ENCODE data around the gene RGS6.

RGS6 gene

DNA sequence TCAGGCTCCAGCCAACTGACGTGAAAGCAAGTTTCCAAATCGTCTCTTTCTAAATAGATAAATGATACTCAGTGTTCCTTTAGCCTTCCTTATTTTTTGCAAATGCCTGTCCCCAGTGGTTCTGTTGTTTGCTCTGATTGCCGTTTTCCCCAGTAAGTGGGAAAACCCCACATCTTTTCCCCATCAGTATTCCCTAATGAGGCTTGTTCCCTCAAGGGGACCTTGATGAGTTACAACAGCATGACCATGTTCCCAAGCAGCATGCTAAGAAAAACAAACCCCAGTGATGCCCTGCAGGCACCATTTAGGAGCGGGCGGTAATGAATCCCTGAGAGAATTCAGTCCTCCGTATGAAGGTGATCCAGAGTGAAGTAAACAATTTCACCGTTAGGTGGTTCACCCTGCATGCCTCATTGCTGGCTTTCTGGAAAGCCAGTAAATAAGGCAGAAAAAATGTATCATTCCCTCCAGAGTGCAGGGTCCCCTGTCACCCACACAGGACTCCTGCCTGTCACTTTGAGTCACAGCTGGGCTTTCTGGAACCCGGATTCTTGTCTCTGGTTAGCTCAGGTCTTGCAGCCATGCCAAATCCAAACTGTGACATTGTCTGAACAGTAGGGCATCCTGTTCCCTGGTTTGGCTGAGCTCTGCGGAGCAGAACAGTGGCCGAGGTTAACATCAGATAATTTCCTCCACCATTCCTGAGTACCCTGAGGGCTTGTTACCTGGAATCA, 222.6 kb downstream of the RGS6 start:
- no peak for DNase-seq (ENCODE audit: low spot score)
- peak; percentile 95 for FAIRE-seq

DNA sequence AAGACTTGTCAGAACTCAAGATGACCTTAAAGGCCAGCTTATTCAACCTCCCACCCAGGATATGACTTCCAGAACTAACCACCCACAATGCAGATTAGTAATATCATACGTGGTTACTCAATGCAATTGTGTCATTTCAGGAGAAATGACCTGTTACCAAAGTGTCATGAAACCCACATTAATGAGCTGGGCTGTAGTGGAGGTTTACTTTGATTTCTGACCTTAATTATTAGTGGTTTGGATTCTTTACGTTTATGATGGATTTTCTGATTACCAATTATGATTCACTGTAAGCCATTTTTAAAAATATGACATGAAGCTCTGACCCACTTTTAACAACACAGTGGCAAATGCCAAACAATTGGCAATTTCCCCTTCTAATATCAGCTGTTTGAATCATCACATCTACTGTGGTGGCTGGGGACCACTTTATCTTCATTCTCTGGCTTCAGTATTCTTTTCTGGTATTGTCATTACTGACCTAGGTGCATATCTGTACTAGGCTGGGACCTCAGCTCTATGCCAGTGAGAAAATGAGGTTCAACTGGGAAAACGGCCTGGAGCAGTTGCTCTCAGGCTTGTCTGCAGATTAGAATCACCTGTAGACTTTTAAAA, 223.3 kb downstream of the RGS6 start:
- FAIRE-seq = no peak
- DNase-seq (ENCODE audit: low spot score) = no peak

DNA sequence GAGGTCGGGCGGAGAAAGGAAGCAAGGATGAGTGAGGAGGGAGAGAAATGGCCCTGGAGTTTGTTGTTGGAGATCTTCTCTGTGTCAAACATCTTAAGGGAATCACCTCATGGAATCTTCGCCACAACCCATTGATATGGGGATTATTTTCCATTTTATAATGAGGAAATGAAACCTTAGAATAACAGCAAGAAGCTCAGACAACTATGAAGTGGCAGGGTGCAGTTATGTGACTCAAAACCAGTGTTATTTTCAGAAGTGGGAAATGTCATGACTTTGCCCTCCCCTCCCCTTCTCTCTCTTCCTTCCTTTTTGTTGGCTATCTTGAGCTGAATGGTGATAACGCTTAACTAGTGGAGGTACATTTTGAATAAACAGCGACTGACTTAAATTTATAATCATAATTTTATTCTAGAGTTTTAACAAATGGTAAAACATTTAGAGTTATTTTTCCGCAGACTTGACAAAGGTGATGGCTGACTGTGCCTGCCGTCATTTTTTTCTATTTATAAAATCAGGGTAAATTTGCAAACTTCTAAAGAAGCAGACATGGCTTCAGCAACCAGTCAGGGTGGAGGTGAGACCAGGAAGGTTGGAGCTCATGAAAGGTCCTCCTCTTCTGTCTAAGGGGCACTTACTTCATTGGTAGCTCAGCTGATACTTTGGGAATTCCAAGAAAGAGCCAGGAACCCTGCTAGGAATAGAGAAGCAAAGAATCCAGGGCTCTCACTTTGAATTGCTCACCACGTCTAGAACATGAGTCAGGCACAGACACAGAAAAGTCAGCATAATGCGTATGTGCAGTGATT, 232.4 kb downstream of the RGS6 start:
- FAIRE-seq (peak; percentile 44), DNase-seq (ENCODE audit: low spot score) (no peak)

DNA sequence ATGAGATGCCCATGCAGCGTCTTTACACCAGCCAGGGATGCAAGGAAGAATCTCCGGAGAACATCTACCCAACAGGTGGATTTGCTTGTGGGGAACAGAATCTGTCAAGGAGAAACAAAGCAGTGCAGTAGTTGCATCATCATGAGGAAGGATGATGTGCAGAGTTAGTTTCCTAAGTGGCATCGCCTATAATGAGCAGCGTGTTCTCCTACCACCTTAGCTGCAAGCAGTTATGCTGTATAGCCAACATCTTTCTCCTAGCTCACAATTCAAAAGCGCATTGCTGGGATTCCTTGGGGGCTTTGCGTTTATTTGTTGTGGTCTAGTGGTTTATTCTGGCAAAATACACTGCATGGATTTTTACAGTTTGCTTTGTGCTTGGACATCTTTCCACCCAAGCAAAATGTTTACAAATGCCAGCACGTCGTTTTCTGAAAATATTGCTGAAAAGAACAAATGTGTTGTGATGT, 233.0 kb downstream of the RGS6 start:
- DNase-seq (ENCODE audit: low spot score) = no peak
- FAIRE-seq = peak; percentile 80

DNA sequence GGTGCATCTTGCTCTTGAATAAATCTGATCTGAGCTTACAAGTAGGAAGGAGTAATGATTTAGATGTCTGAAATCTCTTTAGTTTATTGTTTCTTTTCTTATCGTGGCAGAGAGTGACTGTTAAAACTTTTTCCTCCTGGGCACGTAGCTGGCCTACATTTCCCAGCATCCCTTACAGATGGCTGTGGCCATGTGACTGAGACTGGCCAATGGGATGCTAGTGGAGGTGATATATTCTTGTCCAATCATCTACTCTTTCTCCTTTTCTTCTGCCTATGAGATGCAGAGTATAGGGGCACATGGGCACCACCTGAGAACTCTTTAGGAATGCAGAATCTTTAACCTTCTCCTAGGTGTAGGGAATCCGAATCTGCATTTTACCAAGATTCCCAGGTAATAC, 237.3 kb downstream of the RGS6 start:
- FAIRE-seq = no peak
- no peak for DNase-seq (ENCODE audit: low spot score)

DNA sequence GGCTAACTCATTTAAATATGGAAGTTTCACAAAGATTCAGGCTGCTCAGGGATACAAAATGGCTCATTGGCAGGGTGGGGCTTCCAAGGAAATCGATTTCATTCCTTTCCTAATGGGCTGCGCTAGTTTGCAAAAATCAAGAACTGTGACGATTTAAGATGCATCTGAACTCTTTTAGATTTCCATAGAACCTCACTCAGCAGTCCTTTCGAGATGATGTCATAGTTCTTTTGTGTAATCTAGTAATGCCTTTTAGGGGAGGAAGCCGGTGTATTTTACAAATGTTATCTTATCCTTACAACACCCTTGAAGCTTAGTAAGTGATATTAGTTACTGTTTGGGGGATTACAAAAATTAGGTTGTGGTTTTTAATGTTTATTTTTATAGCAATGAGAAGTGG, 239.8 kb downstream of the RGS6 start:
- FAIRE-seq (no peak), DNase-seq (ENCODE audit: low spot score) (no peak)

DNA sequence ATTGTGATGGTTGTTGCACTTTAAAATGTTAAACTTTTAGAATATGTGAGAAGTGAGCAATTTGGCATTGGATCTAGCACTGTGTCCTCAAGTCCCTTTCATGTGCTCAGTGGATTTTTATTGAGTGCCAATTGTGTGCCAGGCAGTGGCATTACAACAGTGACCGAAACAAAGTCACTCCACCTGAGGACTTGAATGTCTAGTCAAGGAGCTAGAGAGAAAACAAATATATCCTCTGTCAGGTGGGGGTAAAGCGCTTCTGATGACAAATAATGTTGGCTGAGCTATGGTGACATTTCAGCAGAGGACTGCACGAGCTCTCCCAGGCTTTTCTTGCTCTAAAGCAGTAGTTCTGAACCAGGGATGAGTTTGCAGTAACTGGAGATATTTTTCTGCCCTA, 240.4 kb downstream of the RGS6 start:
- FAIRE-seq (no peak), DNase-seq (ENCODE audit: low spot score) (no peak)

DNA sequence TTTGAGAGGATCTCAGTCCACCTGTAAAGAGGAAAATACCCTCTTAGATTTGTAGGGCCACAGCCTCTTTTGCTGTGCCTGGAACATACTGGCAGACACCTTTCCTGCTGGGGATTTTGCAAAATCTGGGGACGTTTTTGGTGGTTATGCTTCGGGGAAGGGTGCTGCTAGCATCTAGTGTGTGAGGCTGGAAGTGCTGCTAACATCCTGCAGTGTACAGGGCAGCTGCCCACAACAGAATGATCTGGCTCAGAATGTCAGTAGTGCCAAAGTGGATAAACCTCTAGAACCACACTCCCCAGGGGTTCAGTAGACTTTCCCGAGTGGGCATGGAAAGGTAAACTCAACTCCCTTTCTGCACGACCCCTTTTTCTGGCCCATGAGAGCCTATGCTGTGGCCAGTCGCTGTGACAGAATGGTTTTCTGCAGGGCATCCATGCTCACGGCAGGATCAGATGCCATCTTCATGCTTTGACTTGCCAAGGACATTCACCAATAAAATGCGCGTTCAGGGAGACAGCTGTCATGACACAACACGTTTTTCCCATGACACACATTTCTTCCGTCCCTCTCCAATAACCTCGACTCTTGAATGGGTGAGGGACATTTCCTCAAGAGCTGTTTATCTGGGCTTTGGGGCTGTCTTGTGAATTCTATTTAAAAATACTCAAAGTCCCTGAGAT, 240.9 kb downstream of the RGS6 start:
- peak; percentile 90 for FAIRE-seq
- no peak for DNase-seq (ENCODE audit: low spot score)

DNA sequence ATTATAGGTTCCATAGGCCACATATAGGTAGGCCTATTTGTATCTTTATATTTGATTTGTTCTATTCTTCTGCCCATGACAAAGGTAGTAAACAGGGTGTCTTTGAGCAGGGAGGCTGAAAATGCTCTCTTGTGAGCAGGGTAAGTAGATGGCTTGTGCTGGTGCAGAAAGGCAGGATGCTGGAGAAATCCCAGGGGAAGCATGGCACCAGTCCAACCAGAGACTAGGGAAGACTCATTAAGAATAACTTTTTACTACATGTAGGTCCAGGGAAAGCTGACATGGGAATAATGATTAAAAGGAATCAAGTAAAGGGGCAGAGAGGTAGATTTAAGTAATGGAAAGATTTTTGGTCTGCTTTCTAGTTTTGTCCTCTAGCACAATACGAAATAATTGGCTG, 245.0 kb downstream of the RGS6 start:
- DNase-seq (ENCODE audit: low spot score) = no peak
- FAIRE-seq = no peak

DNA sequence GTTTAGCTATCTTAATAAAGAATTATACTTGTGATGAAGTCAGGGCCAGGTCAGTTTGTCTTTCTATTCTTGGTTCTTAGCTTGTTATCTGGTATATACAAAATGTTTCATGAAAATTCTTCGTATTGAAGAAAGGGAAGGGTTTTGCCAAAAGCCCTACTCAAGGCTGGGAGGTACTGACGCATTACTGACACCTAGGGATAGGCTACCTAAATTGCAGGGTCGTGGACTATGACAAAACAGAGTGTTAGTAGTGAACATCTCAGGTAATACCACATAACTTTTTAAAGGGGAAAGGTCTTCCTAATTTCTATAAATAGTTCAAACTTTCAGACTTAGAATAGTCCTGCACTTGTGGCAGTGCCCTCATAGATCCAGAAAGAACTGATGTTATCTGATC, 246.3 kb downstream of the RGS6 start:
- no peak for FAIRE-seq

DNA sequence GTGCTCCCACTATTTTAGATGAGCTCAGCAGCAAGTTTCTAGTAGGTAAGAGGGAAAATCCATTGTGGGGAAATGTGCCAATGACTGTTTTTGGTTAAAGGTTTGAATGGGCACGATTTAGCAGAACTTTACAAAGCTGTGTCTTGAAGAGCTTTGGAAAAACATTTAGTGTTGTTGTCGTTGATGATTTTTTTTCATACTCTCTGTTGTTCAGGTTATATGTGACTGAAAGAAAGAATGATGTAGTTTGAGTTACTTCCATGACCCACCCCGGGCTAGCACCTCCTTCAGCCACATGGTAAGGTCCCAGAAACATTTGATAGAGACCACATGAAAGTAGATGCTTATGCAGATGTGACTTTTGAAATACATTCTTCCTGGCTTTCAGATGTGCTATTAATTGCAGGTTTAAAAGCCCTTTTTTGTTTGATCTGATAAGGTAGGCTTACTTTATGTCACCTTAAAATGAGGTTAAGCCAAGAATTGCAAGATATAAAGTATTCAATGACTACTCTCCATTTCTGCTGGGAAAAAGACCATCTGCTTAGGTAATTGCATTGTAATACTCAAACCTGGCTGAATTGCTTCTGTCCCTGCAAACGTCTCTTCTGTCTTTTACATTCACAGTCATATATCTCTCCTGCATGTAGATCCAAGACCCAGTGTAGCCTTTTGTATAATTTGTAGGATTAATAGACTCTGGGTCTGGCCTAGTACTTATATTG, 250.6 kb downstream of the RGS6 start:
- DNase-seq (ENCODE audit: low spot score) (no peak), FAIRE-seq (peak; percentile 63)

More for the DNA sequence above, 246.3 kb downstream of the RGS6 start:
- DNase-seq (ENCODE audit: low spot score) = no peak

DNA sequence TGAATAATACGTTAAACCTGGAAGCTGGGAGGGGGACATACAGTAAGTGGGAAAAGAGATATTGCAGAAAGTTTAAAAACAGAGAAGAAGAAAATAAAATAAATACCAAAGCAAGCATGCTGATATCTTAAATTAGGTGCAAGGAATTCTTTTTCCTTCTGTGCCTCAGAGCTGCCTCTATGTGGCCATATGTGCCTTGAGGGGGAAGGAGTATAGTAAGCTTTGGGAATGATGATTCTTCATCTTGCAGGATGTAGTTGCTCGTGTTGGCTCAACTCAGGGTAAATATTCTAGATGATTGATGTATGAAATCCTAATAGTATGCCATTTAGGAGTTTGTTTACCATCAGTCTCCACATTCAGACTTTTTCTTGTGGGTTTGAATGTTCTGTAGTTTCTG, 251.4 kb downstream of the RGS6 start:
- DNase-seq (ENCODE audit: low spot score) (no peak), FAIRE-seq (no peak)

DNA sequence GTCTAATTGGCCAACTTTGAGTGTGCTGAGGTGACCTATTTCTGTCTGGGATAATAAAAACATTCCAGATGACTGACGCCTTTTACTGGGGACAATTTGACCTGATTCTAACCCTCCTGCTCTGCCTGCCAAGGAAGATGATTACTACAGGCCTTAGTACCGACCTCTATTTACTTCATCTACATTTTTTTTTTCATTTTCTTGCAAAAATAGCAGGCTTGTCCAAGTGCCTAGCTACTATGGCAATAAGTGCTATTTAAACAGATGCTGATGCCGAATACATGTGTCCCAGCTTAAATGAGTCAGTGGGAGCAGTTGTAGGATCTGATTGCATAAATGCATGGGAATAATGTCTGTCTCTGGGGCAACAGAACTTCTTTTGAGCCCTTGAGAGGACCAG, 254.3 kb downstream of the RGS6 start:
- FAIRE-seq (peak; percentile 9), DNase-seq (ENCODE audit: low spot score) (no peak)

DNA sequence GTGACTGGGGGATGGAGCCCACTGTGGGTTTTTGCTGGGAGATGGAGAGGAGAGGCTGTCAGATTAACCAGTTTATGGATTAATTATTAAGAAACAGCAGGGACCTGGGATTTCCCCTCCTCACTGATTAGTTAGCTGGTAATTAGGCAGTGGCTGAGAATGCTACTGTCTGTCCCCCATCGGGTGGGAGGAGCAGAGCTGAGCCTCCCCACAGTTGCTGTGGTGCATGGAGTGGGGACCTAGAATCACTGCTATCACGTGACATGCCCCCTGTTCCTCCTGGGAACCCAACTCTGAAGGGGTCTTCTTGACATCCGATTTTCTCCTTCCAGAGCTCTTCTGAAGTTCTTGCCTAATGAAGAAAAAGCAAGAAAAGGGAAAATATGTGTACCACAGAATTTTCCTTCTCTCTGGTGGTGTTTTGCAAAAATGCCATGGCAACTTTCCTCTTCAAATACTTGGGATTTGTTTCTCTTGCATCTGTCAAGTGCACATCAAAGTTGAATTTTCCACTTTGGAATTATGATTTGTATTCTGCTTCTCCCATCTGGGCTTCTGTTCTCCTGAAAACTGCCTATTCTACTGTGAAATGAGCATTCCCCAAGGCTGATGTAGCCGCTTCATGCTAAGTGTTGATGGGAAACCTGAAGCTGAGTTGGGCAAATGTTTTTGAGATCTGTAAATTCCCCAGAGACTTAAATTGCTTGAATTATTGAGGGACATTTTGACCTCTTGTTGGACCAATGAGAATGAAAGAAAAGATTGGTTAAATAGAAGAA, 264.2 kb downstream of the RGS6 start:
- DNase-seq (ENCODE audit: low spot score) = no peak
- FAIRE-seq = no peak

DNA sequence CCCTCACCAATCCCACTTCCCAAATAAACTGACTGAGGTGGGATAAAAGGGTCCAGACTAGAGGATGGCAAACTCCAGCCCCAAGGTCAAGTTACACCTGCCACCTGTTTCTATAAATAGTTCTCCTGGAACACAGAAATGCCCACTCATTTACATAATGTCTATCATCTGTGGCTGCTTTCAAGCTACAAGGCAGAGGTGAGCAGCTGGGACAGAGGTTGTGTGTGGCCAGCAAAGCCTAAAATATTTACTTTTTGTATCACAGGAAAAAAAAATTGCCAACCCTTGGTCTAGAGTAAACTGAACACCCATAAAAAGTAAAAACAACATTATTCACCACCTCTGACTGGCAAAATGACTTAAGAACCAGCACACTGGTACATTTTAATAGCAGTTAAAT, 269.4 kb downstream of the RGS6 start:
- no peak for FAIRE-seq
- no peak for DNase-seq (ENCODE audit: low spot score)

DNA sequence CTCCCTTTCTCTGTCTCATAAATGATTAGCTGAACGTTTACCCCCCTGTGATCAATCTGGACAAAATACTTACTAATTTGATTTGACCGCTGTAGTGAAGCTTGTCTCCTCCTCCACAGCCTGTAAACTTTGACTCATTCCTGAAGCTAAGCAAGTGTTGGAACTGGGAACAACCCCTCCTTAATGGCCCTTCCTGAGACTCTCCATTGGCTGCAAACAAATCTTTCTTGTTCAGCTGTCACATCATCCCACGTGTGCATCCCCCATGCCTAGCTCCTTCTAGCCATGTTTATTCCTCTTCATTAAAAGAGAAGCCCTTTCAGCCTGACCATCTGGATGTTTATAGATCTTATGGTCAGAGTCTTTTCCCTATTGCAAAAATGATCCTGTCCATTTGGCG, 281.2 kb downstream of the RGS6 start:
- FAIRE-seq = peak; percentile 68
- no peak for DNase-seq (ENCODE audit: low spot score)

DNA sequence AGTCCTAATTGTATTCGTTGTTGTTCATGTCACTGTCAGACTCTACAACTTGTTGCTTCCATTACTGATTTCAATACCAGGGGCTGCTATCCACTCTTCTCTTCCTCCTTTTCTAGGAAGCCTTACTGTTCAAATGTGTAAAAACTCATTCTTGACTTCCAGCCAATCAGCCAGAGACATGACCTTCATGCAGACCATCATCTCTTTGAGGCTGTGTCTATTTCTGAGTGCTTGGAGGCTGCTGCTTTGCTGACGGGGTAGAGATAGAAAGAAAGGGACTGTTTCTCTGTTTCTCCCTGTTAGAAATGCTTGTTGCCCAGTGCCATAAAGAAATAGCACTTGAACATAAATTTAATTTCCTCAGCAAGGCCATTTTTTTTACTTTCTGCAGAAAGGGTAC, 282.9 kb downstream of the RGS6 start:
- FAIRE-seq (no peak), DNase-seq (ENCODE audit: low spot score) (no peak)

DNA sequence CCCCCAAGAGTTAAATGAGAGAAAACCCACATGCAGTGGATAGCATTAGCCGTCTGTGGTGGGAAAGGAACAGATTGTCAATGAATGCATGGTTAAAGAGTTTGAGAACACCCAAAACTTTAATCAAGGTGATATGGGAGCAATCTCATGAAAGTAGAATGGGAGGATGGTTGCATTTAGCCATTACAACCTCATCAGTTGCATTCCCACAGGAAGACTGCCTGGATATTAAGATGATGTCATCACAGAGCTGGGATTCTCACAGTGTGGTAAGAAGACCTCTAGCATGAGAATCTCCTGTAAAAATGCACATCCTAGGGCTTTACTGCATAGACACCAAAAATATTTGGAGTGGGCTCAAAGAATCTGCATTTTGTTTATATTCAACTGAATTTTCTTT, 284.9 kb downstream of the RGS6 start:
- peak; percentile 54 for DNase-seq (ENCODE audit: low spot score)

DNA sequence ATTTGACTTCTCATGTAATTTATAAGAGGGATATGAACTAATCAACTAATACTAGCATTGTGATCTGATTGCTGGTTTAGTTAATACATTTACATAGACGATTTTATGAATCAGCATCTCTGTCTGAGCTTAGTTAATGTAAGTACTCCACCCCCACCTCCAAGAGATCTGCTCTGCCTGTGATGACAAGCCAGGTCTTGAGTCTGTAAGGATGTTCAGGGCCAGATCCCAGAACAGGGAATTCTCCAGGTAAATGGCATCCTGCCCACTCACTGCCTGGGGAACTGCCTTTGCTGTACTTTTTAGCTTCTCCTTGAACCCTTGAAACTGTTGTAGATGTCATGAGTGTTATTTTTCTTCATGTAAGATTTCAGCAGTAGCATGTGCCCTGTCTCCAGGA, 289.8 kb downstream of the RGS6 start:
- peak; percentile 77 for FAIRE-seq
- no peak for DNase-seq (ENCODE audit: low spot score)

More for the DNA sequence above, 284.9 kb downstream of the RGS6 start:
- FAIRE-seq = no peak

DNA sequence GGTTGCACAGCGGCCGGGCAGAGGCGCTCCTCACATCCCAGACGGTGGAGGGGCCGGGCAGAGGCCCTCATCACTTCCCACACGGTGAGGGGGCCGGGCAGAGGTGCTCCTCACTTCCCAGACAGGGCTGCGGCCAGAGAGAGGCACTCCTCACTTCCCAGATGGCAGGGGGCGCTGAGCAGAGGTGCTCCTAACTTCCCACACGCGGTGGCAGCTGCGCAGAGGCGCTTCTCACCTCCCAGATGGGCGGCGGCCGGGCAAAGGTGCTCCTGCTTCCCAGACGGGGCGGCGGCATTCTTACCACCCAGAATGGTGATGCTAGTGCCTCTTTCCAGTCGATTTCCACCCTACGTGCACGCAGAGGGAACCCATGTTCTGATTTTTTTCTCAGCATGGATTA, 304.4 kb downstream of the RGS6 start:
- FAIRE-seq = no peak
- no peak for DNase-seq (ENCODE audit: low spot score)
